Measurements from ENCODE around the gene QPRT. TPM values are rescaled to one million over a fixed set of nuclear protein-coding genes. Genes with fewer than 3 reads are reported as not detected.

The QPRT gene
- total RNA-seq, 4 donors from 2014 or later: 14.3 to 65.8 (median 26.3) TPM

DNA sequence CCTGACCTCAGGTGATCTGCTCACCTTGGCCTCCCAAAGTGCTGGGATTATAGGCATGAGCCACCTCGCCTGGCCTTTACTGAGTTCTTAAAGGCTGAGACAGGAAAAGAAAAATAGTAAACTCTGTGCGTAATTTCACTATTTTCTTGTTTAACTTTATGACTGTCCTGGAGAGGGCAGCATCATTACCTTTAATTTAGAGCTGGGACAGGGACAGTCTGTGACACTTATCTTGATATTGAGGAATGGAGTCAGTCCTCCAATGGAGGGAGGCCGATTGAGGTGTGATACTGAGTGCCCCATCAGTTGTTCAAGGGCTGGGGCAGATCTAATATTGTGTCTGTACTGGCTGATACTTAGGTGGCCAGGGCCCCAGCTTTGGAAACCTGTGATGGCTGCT, 37.4 kb upstream of the QPRT start:
- Histone ChIP-seq H3K4me3 (no peak overlapping the region), H3K4me1 (no peaks in the 10 kb centered on the region), H3K9me3 (no peaks in the 10 kb centered on the region), H3K36me3 (no peaks in the 10 kb centered on the region), H3K27ac (no peak overlapping the region), H3K27me3 (no peaks in the 10 kb centered on the region)
- intact Hi-C loops (cut with DNase I; ENCODE audit: low total_unique reads): no loop called here
- TF ChIP-seq EP300 (IDR thresholded peaks at IDR 0.05; ENCODE audit: low read depth) (no peak), POLR2AphosphoS5 (IDR thresholded peaks at IDR 0.05) (no peak), POLR2A (IDR thresholded peaks at IDR 0.05) (no peak)
- TF ChIP-seq, protein P1, sequence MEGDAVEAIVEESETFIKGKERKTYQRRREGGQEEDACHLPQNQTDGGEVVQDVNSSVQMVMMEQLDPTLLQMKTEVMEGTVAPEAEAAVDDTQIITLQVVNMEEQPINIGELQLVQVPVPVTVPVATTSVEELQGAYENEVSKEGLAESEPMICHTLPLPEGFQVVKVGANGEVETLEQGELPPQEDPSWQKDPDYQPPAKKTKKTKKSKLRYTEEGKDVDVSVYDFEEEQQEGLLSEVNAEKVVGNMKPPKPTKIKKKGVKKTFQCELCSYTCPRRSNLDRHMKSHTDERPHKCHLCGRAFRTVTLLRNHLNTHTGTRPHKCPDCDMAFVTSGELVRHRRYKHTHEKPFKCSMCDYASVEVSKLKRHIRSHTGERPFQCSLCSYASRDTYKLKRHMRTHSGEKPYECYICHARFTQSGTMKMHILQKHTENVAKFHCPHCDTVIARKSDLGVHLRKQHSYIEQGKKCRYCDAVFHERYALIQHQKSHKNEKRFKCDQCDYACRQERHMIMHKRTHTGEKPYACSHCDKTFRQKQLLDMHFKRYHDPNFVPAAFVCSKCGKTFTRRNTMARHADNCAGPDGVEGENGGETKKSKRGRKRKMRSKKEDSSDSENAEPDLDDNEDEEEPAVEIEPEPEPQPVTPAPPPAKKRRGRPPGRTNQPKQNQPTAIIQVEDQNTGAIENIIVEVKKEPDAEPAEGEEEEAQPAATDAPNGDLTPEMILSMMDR (IDR thresholded peaks at IDR 0.05): no peak
- DNase-seq: no peak
- in situ Hi-C loops (cut with MboI; ENCODE audit: low pct_ligation_motif_present in 1 of 4, low pct_unique_long_range_greater_than_20kb in 1 of 4, low sequenced_read_pairs in 3 of 4): no loop called here
- 55 to 59% methylated on average over 2 to 3 of the region's 3 CpGs for WGBS, 2 donors (ENCODE audit: low coverage in 1 of 2)

DNA sequence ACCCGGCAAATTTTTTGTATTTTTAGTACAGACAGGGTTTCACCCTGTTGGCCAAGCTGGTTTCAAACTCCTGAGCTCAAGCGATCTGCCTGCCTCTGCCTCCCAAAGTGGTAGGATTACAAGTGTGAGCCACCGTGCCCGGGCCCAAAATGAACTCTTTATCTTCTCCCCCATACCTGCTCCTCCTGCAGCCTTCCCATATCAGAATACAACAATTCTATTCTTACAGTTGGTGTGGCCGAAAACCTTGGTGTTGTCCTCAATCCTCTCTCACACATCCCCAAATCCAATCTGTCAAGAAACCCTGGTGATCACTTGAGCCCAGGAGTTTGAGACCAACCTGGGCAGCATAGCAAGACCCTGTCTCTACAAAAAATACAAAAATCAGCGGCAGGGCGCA, 35.4 kb upstream of the QPRT start:
- Histone ChIP-seq H3K4me1 (no peaks in the 10 kb centered on the region), H3K9me3 (no peaks in the 10 kb centered on the region), H3K36me3 (no peaks in the 10 kb centered on the region), H3K27me3 (no peaks in the 10 kb centered on the region), H3K4me3 (no peak overlapping the region), H3K27ac (no peak overlapping the region)
- WGBS, 2 donors (ENCODE audit: low coverage in 1 of 2): 92 to 93% methylated on average over 7 of the region's 7 CpGs
- no peak for TF ChIP-seq POLR2AphosphoS5 (IDR thresholded peaks at IDR 0.05)
- no peak for TF ChIP-seq POLR2A (IDR thresholded peaks at IDR 0.05)
- TF ChIP-seq EP300 (IDR thresholded peaks at IDR 0.05; ENCODE audit: low read depth): no peak
- TF ChIP-seq, protein P1 (IDR thresholded peaks at IDR 0.05): no peak
- intact Hi-C loops (cut with DNase I; ENCODE audit: low total_unique reads): no loop called here
- in situ Hi-C loops (cut with MboI; ENCODE audit: low pct_ligation_motif_present in 1 of 4, low pct_unique_long_range_greater_than_20kb in 1 of 4, low sequenced_read_pairs in 3 of 4): no loop called here
- no peak for DNase-seq

DNA sequence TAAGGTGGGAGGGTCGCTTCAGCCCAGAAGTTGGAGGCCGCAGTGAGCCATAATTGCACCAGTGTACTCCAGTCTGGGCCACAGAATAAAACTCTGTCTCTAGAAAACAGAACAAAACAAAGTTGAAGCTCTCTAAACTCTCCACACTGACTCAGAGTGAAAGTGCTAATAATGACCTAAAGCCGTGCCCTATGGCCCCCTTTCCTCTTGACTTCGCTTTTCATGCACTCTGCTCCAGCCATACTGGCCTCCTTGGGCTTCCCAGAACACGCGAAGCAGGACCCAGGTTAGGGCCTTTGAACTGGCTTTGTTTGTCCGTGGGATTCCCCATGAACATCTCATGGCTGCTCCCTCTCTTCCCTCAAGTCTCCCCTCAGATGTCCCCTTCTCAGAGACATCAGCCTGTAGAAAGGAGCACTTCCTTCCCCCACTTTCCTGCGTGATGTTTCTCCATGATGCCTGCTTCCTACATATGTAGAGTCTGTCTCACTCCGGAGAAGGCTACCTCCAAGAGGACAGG, 34.6 kb upstream of the QPRT start:
- Histone ChIP-seq H3K27me3 (no peaks in the 10 kb centered on the region), H3K9me3 (no peaks in the 10 kb centered on the region), H3K4me1 (no peaks in the 10 kb centered on the region), H3K4me3 (no peak overlapping the region), H3K36me3 (no peaks in the 10 kb centered on the region), H3K27ac (peak overlapping the region in 1 of 4 donors; percentile 35)
- DNase-seq: no peak
- WGBS, 2 donors (ENCODE audit: low coverage in 1 of 2): 68 to 74% methylated on average over 7 to 9 of the region's 9 CpGs
- TF ChIP-seq POLR2AphosphoS5 (IDR thresholded peaks at IDR 0.05) (no peak), POLR2A (IDR thresholded peaks at IDR 0.05) (no peak), EP300 (IDR thresholded peaks at IDR 0.05; ENCODE audit: low read depth) (no peak)
- TF ChIP-seq, protein P1 (IDR thresholded peaks at IDR 0.05): no peak
- intact Hi-C loops (cut with DNase I; ENCODE audit: low total_unique reads): no loop called here
- in situ Hi-C loops (cut with MboI; ENCODE audit: low pct_ligation_motif_present in 1 of 4, low pct_unique_long_range_greater_than_20kb in 1 of 4, low sequenced_read_pairs in 3 of 4): no loop called here

GRCh38 chr16:29644973-29645693, 33.8 kb upstream of the QPRT start:
- 63 to 68% methylated on average over 4 of the region's 4 CpGs for WGBS, 2 donors (ENCODE audit: low coverage in 1 of 2)
- Histone ChIP-seq H3K4me1 (no peaks in the 10 kb centered on the region), H3K4me3 (no peak overlapping the region), H3K36me3 (no peaks in the 10 kb centered on the region), H3K9me3 (no peaks in the 10 kb centered on the region), H3K27ac (peak overlapping the region in 1 of 4 donors; percentile 35), H3K27me3 (no peaks in the 10 kb centered on the region)
- intact Hi-C loops (cut with DNase I; ENCODE audit: low total_unique reads): no loop called here
- no peak for DNase-seq
- TF ChIP-seq POLR2AphosphoS5 (IDR thresholded peaks at IDR 0.05) (no peak), EP300 (IDR thresholded peaks at IDR 0.05; ENCODE audit: low read depth) (no peak), POLR2A (IDR thresholded peaks at IDR 0.05) (no peak)
- TF ChIP-seq, protein P1 (IDR thresholded peaks at IDR 0.05): no peak
- in situ Hi-C loops (cut with MboI; ENCODE audit: low pct_ligation_motif_present in 1 of 4, low pct_unique_long_range_greater_than_20kb in 1 of 4, low sequenced_read_pairs in 3 of 4): no loop called here

Data from transverse colon (tissue), 4 donors.